Gastrocnemius medialis (tissue), 4 donors: ENCODE measurements around the gene HSPA14.

Experiments
- POLR2A ChIP-seq, 2 donors: fragments of 450-650 bp; IDR thresholded peaks; one replicate each; pipeline ENCODE4 v1.6.1; 2017; ENCODE audit warnings: antibody characterized with exemption in 2 of 2, mild to moderate bottlenecking in 2 of 2, moderate library complexity in 2 of 2
- TF ChIP-seq, protein P1 (sequence below), 5 experiments: fragments of 450-650 bp in 3 of 5; fragments of 200-600 bp in 2 of 5; sonication (generic) in 2 of 5; IDR thresholded peaks in 4 of 5; conservative IDR thresholded peaks in 1 of 5; 1 replicate in 4 of 5; 2 replicates in 1 of 5; pipeline ENCODE4 v1.5.1; 2016 to 2019; ENCODE audit warnings: antibody characterized with exemption in 5 of 5, mild to moderate bottlenecking in 3 of 5, moderate library complexity in 3 of 5

DNA sequence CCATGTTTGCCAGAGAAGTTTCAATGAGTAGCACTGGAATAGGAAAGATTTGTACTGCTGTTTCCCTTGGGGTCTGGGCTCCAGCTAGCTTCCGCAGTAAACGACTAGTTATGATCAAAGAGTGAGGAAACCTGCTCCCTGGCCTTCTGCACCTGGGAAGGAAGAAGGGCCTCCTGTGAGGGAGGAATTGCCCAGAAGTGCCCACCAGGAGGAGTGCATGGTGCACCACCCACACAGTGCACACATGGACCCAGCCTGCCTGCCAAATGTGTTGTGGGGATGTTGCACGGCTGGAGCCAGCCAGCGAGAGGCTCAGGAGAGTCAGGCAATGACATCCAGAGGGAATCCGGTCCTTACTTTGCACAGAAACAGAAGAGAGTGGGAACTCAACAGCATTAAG lies 36.4 kb upstream of the HSPA14 start:
- no peak for TF ChIP-seq POLR2A (IDR thresholded peaks at IDR 0.05)
- TF ChIP-seq, protein P1, sequence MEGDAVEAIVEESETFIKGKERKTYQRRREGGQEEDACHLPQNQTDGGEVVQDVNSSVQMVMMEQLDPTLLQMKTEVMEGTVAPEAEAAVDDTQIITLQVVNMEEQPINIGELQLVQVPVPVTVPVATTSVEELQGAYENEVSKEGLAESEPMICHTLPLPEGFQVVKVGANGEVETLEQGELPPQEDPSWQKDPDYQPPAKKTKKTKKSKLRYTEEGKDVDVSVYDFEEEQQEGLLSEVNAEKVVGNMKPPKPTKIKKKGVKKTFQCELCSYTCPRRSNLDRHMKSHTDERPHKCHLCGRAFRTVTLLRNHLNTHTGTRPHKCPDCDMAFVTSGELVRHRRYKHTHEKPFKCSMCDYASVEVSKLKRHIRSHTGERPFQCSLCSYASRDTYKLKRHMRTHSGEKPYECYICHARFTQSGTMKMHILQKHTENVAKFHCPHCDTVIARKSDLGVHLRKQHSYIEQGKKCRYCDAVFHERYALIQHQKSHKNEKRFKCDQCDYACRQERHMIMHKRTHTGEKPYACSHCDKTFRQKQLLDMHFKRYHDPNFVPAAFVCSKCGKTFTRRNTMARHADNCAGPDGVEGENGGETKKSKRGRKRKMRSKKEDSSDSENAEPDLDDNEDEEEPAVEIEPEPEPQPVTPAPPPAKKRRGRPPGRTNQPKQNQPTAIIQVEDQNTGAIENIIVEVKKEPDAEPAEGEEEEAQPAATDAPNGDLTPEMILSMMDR (IDR thresholded peaks at IDR 0.05 in 4 of 5, conservative IDR thresholded peaks at IDR 0.05 in 1 of 5) = no peak
